Calu3 (cell line): ENCODE data around the gene RPS21. TPM values are rescaled to one million over a fixed set of nuclear protein-coding genes. Genes with fewer than 3 reads are reported as not detected.
A peak's percentile ranks its signal among the peaks of the same experiment; 100 is the strongest.

ENCODE experiments used
- BruUV-seq: library from RNA; stranded (reverse); fragments of 400-500 nt; replicated peaks from 2 replicates; lab custom pipeline; 2021; lab: Mats Ljungman, UMichigan
- CTCF ChIA-PET: fragments of 300-600 bp; sonication (Branson Sonifier 250); formaldehyde crosslinking; loops from one replicate; lab custom pipeline; 2022; ENCODE audit warnings: antibody characterized with exemption; lab: Charles Lee
- DNase-seq: peaks from one replicate; pipeline ENCODE4 v3.0.0; 2022
- H3K27ac Mint-ChIP-seq: one replicate; pipeline ENCODE4 v1.8.0; 2022; ENCODE audit warnings: mixed read lengths; ENCODE audit not compliant: unreplicated experiment
- H3K27me3 Mint-ChIP-seq: one replicate; pipeline ENCODE4 v1.8.0; 2022; ENCODE audit warnings: mixed read lengths; ENCODE audit not compliant: unreplicated experiment
- H3K36me3 Mint-ChIP-seq: one replicate; pipeline ENCODE4 v1.8.0; 2022; ENCODE audit warnings: mild to moderate bottlenecking, moderate library complexity, mixed read lengths; ENCODE audit not compliant: insufficient read depth, unreplicated experiment
- H3K4me1 Mint-ChIP-seq: one replicate; pipeline ENCODE4 v1.8.0; 2022; ENCODE audit warnings: mild to moderate bottlenecking, low read depth, mixed read lengths; ENCODE audit not compliant: unreplicated experiment
- H3K4me3 Mint-ChIP-seq: one replicate; pipeline ENCODE4 v1.8.0; 2022; ENCODE audit warnings: mild to moderate bottlenecking, low read depth, moderate library complexity, mixed read lengths; ENCODE audit not compliant: unreplicated experiment
- H3K9me3 Mint-ChIP-seq: one replicate; pipeline ENCODE4 v1.8.0; 2022; ENCODE audit warnings: low read depth, mixed read lengths; ENCODE audit not compliant: unreplicated experiment
- CTCF ChIP-seq: fragments of 200-600 bp; IDR thresholded peaks from one replicate; pipeline ENCODE4 v1.8.0; 2022; ENCODE audit warnings: antibody characterized with exemption; ENCODE audit not compliant: unreplicated experiment
- intact Hi-C: fragments of 100-400 bp; cut with micrococcal nuclease; formaldehyde crosslinking; loops from one replicate; pipeline ENCODE4 v1.10.0; 2022; ENCODE audit not compliant: unreplicated experiment
- total RNA-seq: library from RNA; stranded (reverse); gene quantifications from 2 replicates; pipeline ENCODE4 v1.2.3, GENCODE V29; 2022

Gene RPS21
- total RNA-seq, 1 experiment from 2014 or later: 1,936 TPM

- Mint-ChIP-seq H3K36me3 (peaks cover 3% of the 10 kb centered on the region), H3K4me3 (no peak overlapping the region), H3K4me1 (peaks cover 14% of the 10 kb centered on the region), H3K27ac (no peak overlapping the region), H3K27me3 (peaks cover 3% of the 10 kb centered on the region), H3K9me3 (no peaks in the 10 kb centered on the region)
- no peak for DNase-seq
- intact Hi-C loops: loop anchor here (5.0 kb wide), 1 partner anchor 75 kb away; no protein-coding TSS in a partner anchor
- CTCF ChIA-PET: no interaction called here
- no peak for TF ChIP-seq CTCF
- BruUV-seq: no TSS peak
Measured at GRCh38 chr20:62412194-62413024, 25.5 kb downstream of the RPS21 start.

DNA sequence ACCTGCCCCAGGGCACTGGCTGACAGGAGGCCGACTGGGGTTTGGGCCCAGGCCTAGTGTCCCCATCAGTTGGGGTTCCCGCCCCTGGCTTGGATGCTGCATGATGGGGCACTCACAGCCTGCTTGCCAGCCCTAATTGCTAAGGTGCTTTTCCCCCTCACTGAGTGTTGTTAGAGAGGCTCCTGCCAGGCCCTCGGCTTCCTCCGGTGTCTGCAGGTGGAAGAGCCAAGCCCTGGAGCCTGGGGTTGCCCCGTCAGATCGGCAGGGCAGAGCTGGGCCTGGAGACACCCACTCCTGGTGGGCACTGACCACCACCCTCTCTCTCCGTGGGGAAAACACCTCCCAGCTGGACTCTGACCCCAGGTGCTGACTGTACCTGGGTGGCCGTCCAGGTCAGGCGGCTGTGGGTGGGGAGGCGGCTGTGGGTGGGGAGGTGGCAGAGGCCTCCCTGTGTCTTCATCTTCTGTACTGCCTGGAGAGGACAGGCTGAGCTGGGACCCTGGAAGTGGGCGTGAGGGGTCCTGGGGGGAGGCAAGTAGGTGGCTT, 26.2 kb downstream of the RPS21 start:
- H3K4me1 Mint-ChIP-seq: peaks cover 14% of the 10 kb centered on the region
- H3K9me3 Mint-ChIP-seq: no peaks in the 10 kb centered on the region
- no peak overlapping the region for H3K4me3 Mint-ChIP-seq
- BruUV-seq: no TSS peak
- H3K27ac Mint-ChIP-seq: no peak overlapping the region
- CTCF ChIA-PET: no interaction called here
- TF ChIP-seq CTCF: no peak
- intact Hi-C loops: loop anchor here (5.0 kb wide), 1 partner anchor 74 kb away; no protein-coding TSS in a partner anchor
- DNase-seq: no peak
- H3K27me3 Mint-ChIP-seq: peaks cover 10% of the 10 kb centered on the region
- no peaks in the 10 kb centered on the region for H3K36me3 Mint-ChIP-seq

- Mint-ChIP-seq H3K4me1 (peaks cover 14% of the 10 kb centered on the region), H3K36me3 (no peaks in the 10 kb centered on the region), H3K27me3 (peaks cover 19% of the 10 kb centered on the region), H3K9me3 (no peaks in the 10 kb centered on the region), H3K27ac (no peak overlapping the region), H3K4me3 (no peak overlapping the region)
- CTCF ChIA-PET: interaction anchor here (1.6 kb wide), 1 partner anchor 14 kb away, joined by 6 read pairs; the partner anchor contains the start of gene RBBP8NL
- DNase-seq: peak; percentile 41
- peak; percentile 22 for TF ChIP-seq CTCF
- BruUV-seq: no TSS peak
- intact Hi-C loops: loop anchor here (5.0 kb wide), 1 partner anchor 73 kb away; no protein-coding TSS in a partner anchor
Measured at GRCh38 chr20:62413896-62414481, 27.1 kb downstream of the RPS21 start.

- no peaks in the 10 kb centered on the region for H3K4me1 Mint-ChIP-seq
- no TSS peak for BruUV-seq
- no peaks in the 10 kb centered on the region for H3K36me3 Mint-ChIP-seq
- H3K27me3 Mint-ChIP-seq: peaks cover 34% of the 10 kb centered on the region
- TF ChIP-seq CTCF: no peak
- no peak for DNase-seq
- no peak overlapping the region for H3K4me3 Mint-ChIP-seq
- intact Hi-C loops: no loop called here
- CTCF ChIA-PET: interaction anchor here (1.6 kb wide), 1 partner anchor 12 kb away, joined by 6 read pairs; the partner anchor contains the start of gene RBBP8NL
- no peak overlapping the region for H3K27ac Mint-ChIP-seq
- no peaks in the 10 kb centered on the region for H3K9me3 Mint-ChIP-seq
Measured at GRCh38 chr20:62415354-62416111, 28.6 kb downstream of the RPS21 start.
